ACC112 (cell line): ENCODE results near the gene DONSON.

Experiments
- H2AFZ ChIP-seq: fragments of 200-600 bp; sonication (generic); one replicate; pipeline ENCODE4 v1.6.0; 2017; ENCODE audit warnings: antibody characterized with exemption, low read length; ENCODE audit not compliant: unreplicated experiment
- H3K27ac ChIP-seq: fragments of 200-600 bp; sonication (generic); 2 replicates; pipeline ENCODE4 v1.5.1; 2014; ENCODE audit warnings: low read depth, mild to moderate bottlenecking, antibody characterized with exemption, low read length, moderate library complexity
- H3K27me3 ChIP-seq: fragments of 200-600 bp; sonication (generic); 2 replicates; pipeline ENCODE4 v1.6.1; 2014; ENCODE audit warnings: mild to moderate bottlenecking, antibody characterized with exemption, low read length, moderate library complexity, mixed read lengths; ENCODE audit not compliant: insufficient read depth
- H3K36me3 ChIP-seq: fragments of 200-600 bp; sonication (generic); 2 replicates; pipeline ENCODE4 v1.6.1; 2016; ENCODE audit warnings: mild to moderate bottlenecking, antibody characterized with exemption, low read length, moderate library complexity, mixed read lengths; ENCODE audit not compliant: insufficient read depth
- H3K4me1 ChIP-seq: fragments of 200-600 bp; sonication (generic); one replicate; pipeline ENCODE4 v1.6.1; 2016; ENCODE audit warnings: low read length, mixed read lengths; ENCODE audit not compliant: insufficient read depth, unreplicated experiment, control insufficient read depth
- H3K4me3 ChIP-seq: fragments of 200-600 bp; sonication (generic); 2 replicates; pipeline ENCODE4 v1.5.1; 2014; ENCODE audit warnings: mild to moderate bottlenecking, low read depth, low read length
- H3K79me2 ChIP-seq: fragments of 200-600 bp; sonication (generic); one replicate; pipeline ENCODE4 v1.6.0; 2016; ENCODE audit warnings: low read length; ENCODE audit not compliant: control insufficient read depth, unreplicated experiment, insufficient read depth

DONSON gene

GRCh38 chr21:33551664-33552063 lies 36.8 kb downstream of the DONSON start:
- H3K27me3 ChIP-seq, result no peaks in the 10 kb centered on the region
- H3K79me2 ChIP-seq, result peaks cover 96% of the 10 kb centered on the region
- no peaks in the 10 kb centered on the region for H3K4me1 ChIP-seq
- no peak overlapping the region for H3K27ac ChIP-seq
- H2AFZ ChIP-seq, result no peak overlapping the region
- H3K36me3 ChIP-seq, result peaks cover 86% of the 10 kb centered on the region
- H3K4me3 ChIP-seq, result no peak overlapping the region

DNA sequence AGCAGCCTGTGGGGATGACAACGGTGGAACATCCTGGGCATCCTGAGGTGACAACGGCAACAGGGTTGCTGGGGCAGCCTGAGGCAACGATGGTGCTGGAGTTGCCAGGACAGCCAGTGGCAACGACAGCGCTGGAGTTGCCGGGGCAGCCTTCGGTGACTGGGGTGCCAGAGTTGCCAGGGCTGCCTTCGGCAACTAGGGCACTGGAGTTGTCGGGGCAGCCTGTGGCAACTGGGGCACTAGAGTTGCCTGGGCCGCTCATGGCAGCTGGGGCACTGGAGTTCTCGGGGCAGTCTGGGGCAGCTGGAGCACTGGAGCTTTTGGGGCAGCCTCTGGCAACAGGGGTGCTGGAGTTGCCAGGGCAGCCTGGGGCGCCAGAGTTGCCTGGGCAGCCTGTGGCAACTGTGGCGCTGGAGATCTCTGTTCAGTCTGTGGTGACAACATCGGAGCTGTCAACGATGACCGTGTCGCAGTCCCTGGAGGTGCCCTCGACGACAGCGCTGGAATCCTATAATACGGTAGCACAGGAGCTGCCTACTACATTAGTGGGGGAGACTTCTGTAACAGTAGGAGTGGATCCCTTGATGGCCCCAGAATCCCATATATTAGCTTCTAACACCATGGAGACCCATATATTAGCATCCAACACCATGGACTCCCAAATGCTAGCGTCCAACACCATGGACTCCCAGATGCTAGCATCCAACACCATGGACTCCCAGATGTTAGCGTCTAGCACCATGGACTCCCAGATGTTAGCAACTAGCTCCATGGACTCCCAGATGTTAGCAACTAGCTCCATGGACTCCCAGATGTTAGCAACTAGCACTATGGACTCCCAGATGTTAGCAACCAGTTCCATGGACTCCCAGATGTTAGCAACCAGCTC lies 37.5 kb downstream of the DONSON start:
- Histone ChIP-seq H2AFZ (no peak overlapping the region), H3K36me3 (peaks cover 84% of the 10 kb centered on the region), H3K4me1 (no peaks in the 10 kb centered on the region), H3K27me3 (no peaks in the 10 kb centered on the region), H3K27ac (no peak overlapping the region), H3K79me2 (peaks cover 98% of the 10 kb centered on the region), H3K4me3 (no peak overlapping the region)

GRCh38 chr21:33549848-33550771 lies 38.4 kb downstream of the DONSON start:
- H3K36me3 ChIP-seq, result peaks cover 75% of the 10 kb centered on the region
- peaks cover 98% of the 10 kb centered on the region for H3K79me2 ChIP-seq
- no peak overlapping the region for H3K27ac ChIP-seq
- H3K27me3 ChIP-seq, result no peaks in the 10 kb centered on the region
- no peak overlapping the region for H2AFZ ChIP-seq
- no peak overlapping the region for H3K4me3 ChIP-seq
- H3K4me1 ChIP-seq, result peaks cover 8% of the 10 kb centered on the region

GRCh38 chr21:33546086-33546485 lies 42.4 kb downstream of the DONSON start:
- peaks cover 37% of the 10 kb centered on the region for H3K36me3 ChIP-seq
- H3K4me3 ChIP-seq, result peak overlapping the region; percentile 93
- no peak overlapping the region for H3K27ac ChIP-seq
- H3K4me1 ChIP-seq, result peaks cover 8% of the 10 kb centered on the region
- H3K79me2 ChIP-seq, result peaks cover 88% of the 10 kb centered on the region
- H2AFZ ChIP-seq, result no peak overlapping the region
- no peaks in the 10 kb centered on the region for H3K27me3 ChIP-seq

DNA sequence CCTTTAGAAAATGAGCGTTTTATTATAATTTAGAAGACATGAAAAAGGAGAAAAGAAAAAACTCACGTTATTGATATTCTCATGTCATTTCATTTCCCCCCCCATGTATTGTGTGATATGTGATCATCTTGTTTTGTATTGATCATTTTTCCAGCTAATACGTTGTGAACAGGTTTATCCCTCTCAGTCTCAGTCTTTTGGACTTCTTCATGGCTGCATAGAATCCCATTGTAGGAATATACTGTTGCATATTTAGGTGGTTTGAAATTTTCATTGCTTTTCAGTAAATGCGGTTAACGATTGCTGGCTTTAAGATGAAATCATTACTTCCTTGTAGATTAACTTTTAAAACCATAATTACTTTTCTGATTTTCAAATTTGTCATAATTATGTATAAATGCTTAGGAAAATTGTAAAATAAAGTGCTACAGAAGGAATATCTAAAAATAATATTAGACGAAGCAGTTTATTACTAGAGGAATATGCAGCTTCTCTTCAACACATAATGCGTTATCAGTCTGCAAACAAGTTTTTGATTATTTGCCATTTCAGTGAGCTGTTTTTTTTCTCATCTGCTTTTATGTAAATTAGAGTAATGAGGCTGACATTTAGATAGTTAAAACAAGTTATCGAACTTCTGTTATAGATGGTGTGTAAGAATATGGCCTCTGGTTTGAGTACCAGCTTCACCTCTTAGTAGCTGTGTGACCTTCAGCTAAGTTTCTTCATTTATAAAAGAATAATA lies 43.9 kb downstream of the DONSON start:
- H2AFZ ChIP-seq, result no peak overlapping the region
- peak overlapping the region; percentile 93 for H3K4me3 ChIP-seq
- no peak overlapping the region for H3K27ac ChIP-seq
- no peaks in the 10 kb centered on the region for H3K27me3 ChIP-seq
- H3K36me3 ChIP-seq, result peaks cover 22% of the 10 kb centered on the region
- H3K79me2 ChIP-seq, result peaks cover 87% of the 10 kb centered on the region
- H3K4me1 ChIP-seq, result peaks cover 19% of the 10 kb centered on the region

DNA sequence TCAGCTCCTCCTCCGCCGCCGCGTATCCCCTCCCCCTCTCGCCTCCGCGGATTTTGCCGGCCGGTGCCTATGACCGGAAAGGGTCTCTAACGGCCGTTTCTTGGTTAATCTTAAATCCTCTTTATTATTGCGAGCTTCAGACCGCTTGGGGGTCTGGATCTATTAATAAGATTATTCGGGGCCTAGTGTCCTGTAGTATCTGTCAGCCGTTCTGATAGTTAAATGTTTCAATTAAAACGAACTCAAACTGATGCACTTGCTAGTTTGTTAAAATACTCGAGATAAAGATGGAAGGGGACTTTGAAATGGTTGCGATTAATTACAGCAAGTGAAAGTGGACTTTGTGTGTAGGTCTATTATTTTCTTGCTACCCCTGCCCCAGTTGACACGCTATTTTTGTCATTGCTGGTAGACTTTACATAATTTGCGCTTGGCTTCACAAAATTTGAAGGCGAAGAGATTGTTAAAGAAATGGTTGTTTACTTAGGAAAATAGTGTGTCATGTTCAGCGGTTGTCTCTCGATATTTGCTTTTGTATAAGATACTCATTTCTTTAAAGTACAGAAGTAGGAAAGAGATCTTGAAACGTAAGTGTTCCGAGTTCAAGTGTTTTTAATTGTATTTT lies 44.9 kb downstream of the DONSON start:
- Histone ChIP-seq H3K4me1 (peaks cover 23% of the 10 kb centered on the region), H3K79me2 (peaks cover 85% of the 10 kb centered on the region), H2AFZ (no peak overlapping the region), H3K36me3 (peaks cover 16% of the 10 kb centered on the region), H3K4me3 (peak overlapping the region; percentile 93), H3K27me3 (no peaks in the 10 kb centered on the region), H3K27ac (peak overlapping the region; percentile 95)

DNA sequence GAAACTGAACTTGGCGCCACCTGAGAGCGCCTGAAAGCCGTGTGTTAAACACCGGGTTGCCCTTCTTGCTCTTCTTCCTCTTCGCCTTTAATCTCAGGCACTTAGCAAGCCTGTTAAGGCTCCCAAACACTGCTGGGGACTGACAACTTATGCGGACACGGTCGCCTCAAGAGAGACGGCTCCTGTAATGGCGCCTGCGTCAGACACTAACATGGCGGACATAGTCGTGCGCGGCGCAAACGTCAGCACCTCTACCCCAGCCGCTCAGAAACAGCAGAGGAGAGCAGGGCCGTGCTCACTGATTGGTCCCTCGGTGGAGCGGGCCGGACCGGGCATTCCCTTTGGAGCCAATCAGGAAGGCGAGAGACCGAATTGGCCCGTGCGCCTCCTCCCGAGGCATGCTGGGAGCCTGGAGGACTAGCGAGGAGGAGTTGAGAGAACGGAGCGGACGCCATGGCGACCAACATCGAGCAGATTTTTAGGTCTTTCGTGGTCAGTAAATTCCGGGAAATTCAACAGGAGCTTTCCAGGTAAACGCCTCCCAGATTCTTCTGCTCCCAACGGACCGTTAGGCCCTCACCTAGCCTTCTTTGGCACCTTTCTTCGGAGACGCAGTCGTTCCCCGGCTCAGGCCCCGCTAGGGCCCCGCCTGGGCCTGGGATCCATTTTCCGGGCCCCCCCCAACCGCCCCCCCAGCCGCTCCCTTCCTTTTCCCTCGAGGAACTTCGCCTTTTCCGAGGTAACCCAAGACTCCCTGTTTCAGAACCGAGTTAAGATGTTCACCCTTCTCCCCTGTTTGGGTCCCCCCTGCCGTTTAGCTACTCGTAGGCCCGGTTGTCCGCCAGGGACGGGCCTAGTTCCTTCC lies 45.6 kb downstream of the DONSON start, which contains the start of gene SON:
Gene SON, plus strand, starts transcription at position 399 of the 865 bp plus-strand sequence. Its CDS starts 55 bp downstream, at position 454.
- peaks cover 15% of the 10 kb centered on the region for H3K36me3 ChIP-seq
- peak within 1 kb of the TSS; percentile 93 for H3K4me3 ChIP-seq
- peak within 1 kb of the TSS; percentile 19 for H2AFZ ChIP-seq
- peaks cover 81% of the 10 kb centered on the region for H3K79me2 ChIP-seq
- H3K27ac ChIP-seq, result peak within 1 kb of the TSS; percentile 95
- no peaks in the 10 kb centered on the region for H3K27me3 ChIP-seq
- H3K4me1 ChIP-seq, result peaks cover 23% of the 10 kb centered on the region

- Histone ChIP-seq H3K79me2 (peaks cover 76% of the 10 kb centered on the region), H3K36me3 (peaks cover 16% of the 10 kb centered on the region), H3K27ac (peak within 1 kb of the TSS; percentile 95), H2AFZ (peak within 1 kb of the TSS; percentile 19), H3K4me3 (peak within 1 kb of the TSS; percentile 93), H3K27me3 (no peaks in the 10 kb centered on the region), H3K4me1 (peaks cover 23% of the 10 kb centered on the region)
These were observed 46.5 kb downstream of the DONSON start, which contains the start of gene GART for GRCh38 chr21:33541756-33542639. Gene GART, minus strand, starts transcription at chr21:33542117. Its CDS starts 2,802 bp downstream, at chr21:33539315.
